ENCODE data around the gene WDR5B. TPM values are rescaled to one million over a fixed set of nuclear protein-coding genes. Genes with fewer than 3 reads are reported as not detected.

The WDR5B gene
- total and polyA plus RNA-seq, 2 of the 8 experiments (the other 6 are each of a cell fraction or from before 2014, with no cell fraction given) = 1.9 to 3.5 TPM

DNA sequence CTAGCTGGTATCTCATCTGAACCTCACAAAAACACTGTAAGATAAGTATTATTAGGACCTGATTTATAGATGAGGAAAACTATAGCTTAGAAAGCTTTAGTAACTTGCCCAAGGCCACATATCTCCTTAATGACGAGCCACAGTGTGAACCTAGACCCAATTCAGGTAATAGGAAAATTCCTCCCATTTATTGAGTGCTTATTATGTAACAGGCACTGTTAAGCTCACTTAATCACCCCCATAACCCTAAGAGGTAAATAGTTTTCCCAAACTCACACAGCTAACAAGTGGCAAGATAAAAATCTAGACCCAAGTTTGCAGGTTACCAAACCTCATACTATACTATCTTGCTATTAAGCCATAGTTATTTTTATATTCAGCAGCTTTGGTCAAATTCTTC lies 7.9 kb downstream of the WDR5B start:
- H2AFZ ChIP-seq (ENCODE audit: low read length) = no peak overlapping the region
- no peaks in the 10 kb centered on the region for H4K20me1 ChIP-seq (replicated peaks in 1 of 2; ENCODE audit: control insufficient read depth in 1 of 2, insufficient read depth in 2 of 2, low read length in 2 of 2)
- H2AK5ac ChIP-seq (ENCODE audit: low read depth, low read length) = no peak overlapping the region
- 81% methylated on average over 1 of the region's 1 CpG; no CpG with 5 or more reads in 1 of the 2 experiments for WGBS, 2 experiments (ENCODE audit: extremely low coverage in 1 of 2, insufficient coverage in 1 of 2, insufficient read length in 1 of 2, insufficient replicate concordance in 2 of 2, low coverage in 1 of 2, low lambda C conversion rate in 2 of 2, missing lambda C conversion rate in 1 of 2)
- H3K27ac ChIP-seq (ENCODE audit: low read depth, low read length) = no peak overlapping the region
- no peak overlapping the region for H3K4ac ChIP-seq (replicated peaks; ENCODE audit: insufficient read length, low read depth, low read length)
- H2BK120ac ChIP-seq (replicated peaks; ENCODE audit: low read depth, low read length) = no peak overlapping the region
- H4K8ac ChIP-seq (ENCODE audit: extremely low read depth, insufficient read depth, low read length) = no peak overlapping the region
- no peak overlapping the region for H2BK5ac ChIP-seq (ENCODE audit: low read depth, low read length)
- H2BK15ac ChIP-seq (ENCODE audit: low read length) = no peak overlapping the region
- H3K36me3 ChIP-seq (ENCODE audit: control insufficient read depth in 2 of 4, insufficient read depth in 4 of 4, low read length in 3 of 4) = peaks cover 2 to 37% (median 28%) of the 10 kb centered on the region in 4 experiments
- H3K56ac ChIP-seq (replicated peaks; ENCODE audit: insufficient read length, low read depth, low read length) = no peak overlapping the region
- no peak overlapping the region for H3K23ac ChIP-seq (ENCODE audit: insufficient read length)
- FAIRE-seq (no peak), DNase-seq (ENCODE audit: low read depth in 1 of 2, low spot score in 2 of 2) (no peak)
- no peak overlapping the region for H3K4me2 ChIP-seq (ENCODE audit: insufficient read depth in 1 of 2, low read depth in 2 of 2, low read length in 2 of 2)
- no peak overlapping the region for H3K4me3 ChIP-seq (ENCODE audit: extremely low read depth in 1 of 4, insufficient read depth in 2 of 4, low read depth in 3 of 4, low read length in 4 of 4)
- no peaks in the 10 kb centered on the region for H3K79me2 ChIP-seq (ENCODE audit: control insufficient read depth in 1 of 2, insufficient read depth in 2 of 2, low read length in 2 of 2)
- no peaks in the 10 kb centered on the region for H3K79me1 ChIP-seq (ENCODE audit: low read depth, low read length)
- H3K23me2 ChIP-seq (ENCODE audit: low read depth, low read length) = no peaks in the 10 kb centered on the region
- no peak overlapping the region for H4K5ac ChIP-seq (ENCODE audit: insufficient read length, low read depth, low read length)
- no peak overlapping the region for H3K18ac ChIP-seq (ENCODE audit: extremely low read depth, low read length)
- H3K14ac ChIP-seq (ENCODE audit: insufficient read length) = no peak overlapping the region
- no peak overlapping the region for H4K91ac ChIP-seq (replicated peaks; ENCODE audit: insufficient read length, low read length)
- H3K9ac ChIP-seq (replicated peaks in 1 of 4; ENCODE audit: extremely low read depth in 1 of 4, low read depth in 3 of 4, low read length in 3 of 4) = no peak overlapping the region
- no peak overlapping the region for H2BK20ac ChIP-seq (ENCODE audit: low read length)
- no peaks in the 10 kb centered on the region for H3K4me1 ChIP-seq (replicated peaks in 1 of 4; ENCODE audit: control insufficient read depth in 3 of 4, insufficient read depth in 4 of 4, low read length in 3 of 4)
- TF ChIP-seq NANOG (IDR thresholded peaks at IDR 0.05; ENCODE audit: insufficient read depth, low read depth, low read length, poor library complexity, severe bottlenecking) (no peak), EGR1 (IDR thresholded peaks at IDR 0.05; ENCODE audit: borderline replicate concordance, low read depth, low read length) (no peak), MAFK (IDR thresholded peaks at IDR 0.05; ENCODE audit: low read depth, low read length) (no peak), ASH2L (IDR thresholded peaks at IDR 0.05; ENCODE audit: low read length) (no peak), BRCA1 (IDR thresholded peaks at IDR 0.05; ENCODE audit: low read depth, low read length) (no peak), TCF12 (IDR thresholded peaks at IDR 0.05; ENCODE audit: low read depth, low read length) (no peak), CTBP2 (IDR thresholded peaks at IDR 0.05; ENCODE audit: borderline replicate concordance, insufficient read depth, insufficient read length, low read length) (no peak)
- TF ChIP-seq, protein P1, sequence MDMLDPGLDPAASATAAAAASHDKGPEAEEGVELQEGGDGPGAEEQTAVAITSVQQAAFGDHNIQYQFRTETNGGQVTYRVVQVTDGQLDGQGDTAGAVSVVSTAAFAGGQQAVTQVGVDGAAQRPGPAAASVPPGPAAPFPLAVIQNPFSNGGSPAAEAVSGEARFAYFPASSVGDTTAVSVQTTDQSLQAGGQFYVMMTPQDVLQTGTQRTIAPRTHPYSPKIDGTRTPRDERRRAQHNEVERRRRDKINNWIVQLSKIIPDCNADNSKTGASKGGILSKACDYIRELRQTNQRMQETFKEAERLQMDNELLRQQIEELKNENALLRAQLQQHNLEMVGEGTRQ (IDR thresholded peaks at IDR 0.05; ENCODE audit: low read length) = no peak
- H3K9me3 ChIP-seq (ENCODE audit: insufficient read depth in 2 of 2, low read depth in 1 of 2, low read length in 1 of 2) = no peaks in the 10 kb centered on the region
- POLR2A ChIA-PET (ENCODE audit: partially characterized antibody) = interaction anchor here (0.6 to 1.4 kb wide), 3 partner anchors 13 to 28 kb away, joined by 3 read pairs; no protein-coding TSS in a partner anchor
- CTCF ChIA-PET (ENCODE audit: partially characterized antibody) = interaction anchor here (0.6 to 3.4 kb wide), 4 partner anchors 15 to 498 kb away, joined by 3 to 14 read pairs (median 4); partner anchors contain the start of gene FAM162A
- H3K27me3 ChIP-seq (replicated peaks in 1 of 4; ENCODE audit: control insufficient read depth in 3 of 4, extremely low read depth in 1 of 4, insufficient read depth in 3 of 4, low read length in 3 of 4) = no peaks in the 10 kb centered on the region
- H2BK12ac ChIP-seq (ENCODE audit: low read depth, low read length) = no peak overlapping the region
